ENCODE data around the gene BRD2. TPM values are rescaled to one million over a fixed set of nuclear protein-coding genes. Genes with fewer than 3 reads are reported as not detected.

The BRD2 gene
- total RNA-seq, 2 donors from 2014 or later, result 56.9 to 91.1 TPM

DNA sequence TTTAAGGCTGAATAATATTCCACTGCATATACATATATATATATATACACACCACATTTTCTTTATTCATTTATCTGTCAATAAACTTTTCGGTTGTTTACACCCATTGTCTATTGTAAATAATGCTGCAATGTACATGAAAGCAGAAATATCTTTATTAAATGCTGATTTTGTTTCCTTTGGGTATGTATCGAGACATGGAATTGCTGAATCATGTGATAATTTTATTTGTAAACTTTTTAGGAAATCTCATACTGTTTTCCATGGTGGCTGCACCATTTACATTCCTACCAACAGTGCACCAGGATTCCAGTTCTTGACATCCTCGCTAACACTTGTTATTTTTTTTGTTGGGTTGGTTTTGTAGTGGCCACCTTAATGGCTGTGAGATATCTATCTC, 55.1 kb downstream of the BRD2 start:
- Histone ChIP-seq H3K27ac (no peak overlapping the region), H3K36me3 (no peaks in the 10 kb centered on the region)

DNA sequence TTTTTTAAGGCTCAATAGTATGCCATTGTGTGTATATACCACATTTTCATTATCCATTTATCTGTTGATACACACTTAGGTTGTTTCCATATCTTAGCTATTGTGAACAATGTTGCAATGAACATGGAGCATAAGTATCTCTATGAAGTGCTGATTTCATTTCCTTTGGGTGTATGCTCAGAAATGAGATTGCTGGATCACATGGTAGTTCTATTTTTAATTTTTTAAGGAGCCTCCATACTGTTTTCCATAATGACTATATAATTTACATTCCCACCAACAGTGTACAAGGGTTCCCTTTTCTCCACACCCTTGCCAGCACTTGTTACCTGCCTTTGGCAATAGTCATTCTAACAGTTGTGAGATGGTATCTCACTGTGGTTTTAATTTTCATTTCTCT, 56.1 kb downstream of the BRD2 start:
- TF ChIP-seq, protein P1, sequence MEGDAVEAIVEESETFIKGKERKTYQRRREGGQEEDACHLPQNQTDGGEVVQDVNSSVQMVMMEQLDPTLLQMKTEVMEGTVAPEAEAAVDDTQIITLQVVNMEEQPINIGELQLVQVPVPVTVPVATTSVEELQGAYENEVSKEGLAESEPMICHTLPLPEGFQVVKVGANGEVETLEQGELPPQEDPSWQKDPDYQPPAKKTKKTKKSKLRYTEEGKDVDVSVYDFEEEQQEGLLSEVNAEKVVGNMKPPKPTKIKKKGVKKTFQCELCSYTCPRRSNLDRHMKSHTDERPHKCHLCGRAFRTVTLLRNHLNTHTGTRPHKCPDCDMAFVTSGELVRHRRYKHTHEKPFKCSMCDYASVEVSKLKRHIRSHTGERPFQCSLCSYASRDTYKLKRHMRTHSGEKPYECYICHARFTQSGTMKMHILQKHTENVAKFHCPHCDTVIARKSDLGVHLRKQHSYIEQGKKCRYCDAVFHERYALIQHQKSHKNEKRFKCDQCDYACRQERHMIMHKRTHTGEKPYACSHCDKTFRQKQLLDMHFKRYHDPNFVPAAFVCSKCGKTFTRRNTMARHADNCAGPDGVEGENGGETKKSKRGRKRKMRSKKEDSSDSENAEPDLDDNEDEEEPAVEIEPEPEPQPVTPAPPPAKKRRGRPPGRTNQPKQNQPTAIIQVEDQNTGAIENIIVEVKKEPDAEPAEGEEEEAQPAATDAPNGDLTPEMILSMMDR (IDR thresholded peaks at IDR 0.05), result no peak
- H3K36me3 ChIP-seq, result no peaks in the 10 kb centered on the region

More for the DNA sequence above, 55.1 kb downstream of the BRD2 start:
- DNase-seq (ENCODE audit: low spot score), result no peak
- peaks cover 0 to 17% of the 10 kb centered on the region in 2 donors for H3K4me1 ChIP-seq
- no peak overlapping the region for H3K4me3 ChIP-seq
- H3K27me3 ChIP-seq, result no peaks in the 10 kb centered on the region
- no peaks in the 10 kb centered on the region for H3K9me3 ChIP-seq
- TF ChIP-seq, protein P1 (IDR thresholded peaks at IDR 0.05), result no peak

DNA sequence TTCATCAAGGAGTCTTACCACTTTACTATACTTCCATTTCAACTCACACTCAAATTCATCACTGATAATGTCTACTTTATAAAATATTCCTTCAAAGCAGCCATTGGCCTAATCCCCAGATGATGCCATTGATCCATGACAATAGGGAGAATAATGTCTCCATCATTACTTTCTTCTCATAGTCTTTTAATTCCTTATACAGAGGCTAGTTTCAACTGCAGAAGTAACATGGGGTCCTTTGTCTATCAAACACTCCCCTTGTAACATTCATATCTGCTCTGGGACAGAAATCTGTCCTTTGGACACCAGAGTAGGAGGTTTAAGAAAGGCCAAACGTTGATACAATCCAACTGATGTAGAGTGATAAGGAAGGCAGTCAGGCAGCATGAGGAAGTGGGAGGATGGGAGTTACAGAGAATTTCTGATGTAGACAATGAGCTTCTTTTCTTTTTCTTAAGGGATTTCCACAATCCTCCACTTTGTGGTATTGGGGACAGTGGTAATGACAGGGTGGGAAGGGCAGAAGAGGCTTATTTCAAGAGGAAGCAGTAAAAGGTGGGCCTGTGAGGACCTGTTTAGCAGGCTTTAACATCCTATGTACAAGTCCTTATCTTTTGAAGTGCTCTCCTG, 59.9 kb downstream of the BRD2 start:
- Histone ChIP-seq H3K36me3 (no peaks in the 10 kb centered on the region), H3K27ac (peak overlapping the region; percentile 15 to 50), H3K4me3 (no peak overlapping the region), H3K27me3 (no peaks in the 10 kb centered on the region), H3K4me1 (peaks cover 0 to 7% of the 10 kb centered on the region in 2 donors), H3K9me3 (no peaks in the 10 kb centered on the region)
- TF ChIP-seq, protein P1 (IDR thresholded peaks at IDR 0.05), result no peak
- DNase-seq (ENCODE audit: low spot score), result no peak

More for the DNA sequence above, 56.1 kb downstream of the BRD2 start:
- no peak for DNase-seq (ENCODE audit: low spot score)
- Histone ChIP-seq H3K27ac (no peak overlapping the region), H3K9me3 (no peaks in the 10 kb centered on the region), H3K27me3 (no peaks in the 10 kb centered on the region), H3K4me1 (peaks cover 0 to 10% of the 10 kb centered on the region in 2 donors), H3K4me3 (no peak overlapping the region)

DNA sequence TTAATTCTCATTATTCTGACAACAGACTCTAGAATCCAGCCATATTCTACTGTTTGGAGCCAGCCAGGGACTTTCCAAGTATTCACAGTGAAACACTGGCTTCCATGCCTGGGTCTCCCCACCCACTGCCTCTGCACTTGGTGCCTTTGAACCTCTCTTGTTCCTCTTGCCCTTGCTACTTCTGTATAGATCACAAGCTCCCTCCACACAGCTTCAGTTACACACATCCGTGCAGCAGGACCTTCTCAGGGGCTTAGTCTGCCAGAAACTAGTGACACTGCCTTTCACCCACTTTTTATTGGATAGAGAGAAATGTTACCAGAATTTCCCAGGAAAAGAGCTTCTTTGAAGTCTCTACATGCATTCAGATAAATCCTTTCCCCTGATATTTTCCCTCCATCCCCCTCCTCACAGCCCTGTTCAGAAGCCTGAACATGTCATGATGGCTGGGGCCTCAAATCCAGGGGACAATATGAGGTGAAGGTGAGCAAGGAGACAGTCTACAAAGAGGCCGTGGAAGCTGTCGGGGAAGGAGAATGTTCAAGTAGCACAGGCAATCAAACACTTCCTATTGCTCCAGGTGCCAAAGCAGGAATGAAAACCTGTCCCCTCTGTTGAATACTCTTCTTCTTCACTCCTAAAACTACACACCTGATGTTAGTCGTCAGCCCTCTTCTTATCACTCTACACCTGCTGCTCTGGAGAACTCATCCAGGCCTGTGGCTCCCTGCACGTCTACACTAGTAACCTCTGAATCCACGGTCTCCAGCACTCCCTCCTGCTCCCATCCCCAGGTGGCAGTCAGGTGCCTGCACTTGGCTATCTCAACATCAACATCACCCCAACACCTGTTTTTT, 61.2 kb downstream of the BRD2 start:
- no peaks in the 10 kb centered on the region for H3K36me3 ChIP-seq
- H3K4me3 ChIP-seq, result no peak overlapping the region
- TF ChIP-seq, protein P1 (IDR thresholded peaks at IDR 0.05), result no peak
- peaks cover 0 to 3% of the 10 kb centered on the region in 2 donors for H3K9me3 ChIP-seq
- H3K27ac ChIP-seq, result peak overlapping the region; percentile 50 to 61
- no peaks in the 10 kb centered on the region for H3K27me3 ChIP-seq
- H3K4me1 ChIP-seq, result peaks cover 0 to 7% of the 10 kb centered on the region in 2 donors
- no peak for DNase-seq (ENCODE audit: low spot score)

DNA sequence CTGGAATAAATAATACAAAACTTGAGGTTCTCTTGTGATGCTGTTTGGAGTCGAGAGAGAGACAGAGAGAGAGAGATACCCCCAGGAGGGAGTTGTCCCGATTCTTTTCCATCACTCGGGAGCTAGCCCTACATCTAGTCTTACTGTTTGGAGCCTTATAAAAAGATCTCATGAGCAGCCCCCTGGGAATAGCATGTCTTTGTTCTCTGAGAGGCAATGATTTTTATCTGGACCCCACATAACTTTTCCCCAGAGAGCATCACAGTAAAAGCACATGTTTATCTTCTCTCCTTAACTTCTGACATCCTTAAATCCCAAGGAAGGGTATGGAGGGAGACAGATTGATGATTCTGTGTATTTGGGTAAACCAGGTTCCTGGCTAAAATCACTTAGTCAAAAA, 61.9 kb downstream of the BRD2 start:
- no peaks in the 10 kb centered on the region for H3K27me3 ChIP-seq
- H3K4me1 ChIP-seq, result peaks cover 0 to 7% of the 10 kb centered on the region in 2 donors
- TF ChIP-seq, protein P1 (IDR thresholded peaks at IDR 0.05), result no peak
- no peak overlapping the region for H3K4me3 ChIP-seq
- H3K27ac ChIP-seq, result peak overlapping the region; percentile 14 to 61
- peaks cover 0 to 9% of the 10 kb centered on the region in 2 donors for H3K9me3 ChIP-seq
- H3K36me3 ChIP-seq, result no peaks in the 10 kb centered on the region
- no peak for DNase-seq (ENCODE audit: low spot score)

Other genes with a start within 250 kb of the BRD2 start
- gene HLA-DQA2, start 227.2 kb upstream of the BRD2 start, total RNA-seq, result under 1 TPM in 1 of 2 donors, not detected in 1; 0.75 TPM
- 1 to 10 TPM in 1 of 2 donors, not detected in 1; 1.3 TPM for gene HLA-DQB2, start 205.1 kb upstream of the BRD2 start, total RNA-seq
- not detected for gene HLA-DOB, start 151.6 kb upstream of the BRD2 start, total RNA-seq
- gene TAP2, start 129.9 kb upstream of the BRD2 start, total RNA-seq, result 1 to 10 TPM; 3.4 to 6.3 TPM
- 10 to 100 TPM; 15.4 to 29.2 TPM for gene PSMB8, start 124.5 kb upstream of the BRD2 start, total RNA-seq
- 10 to 100 TPM; 11.9 to 26.5 TPM for gene TAP1, start 114.9 kb upstream of the BRD2 start, total RNA-seq
- 10 to 100 TPM; 10.9 to 17.6 TPM for gene PSMB9, start 114.4 kb upstream of the BRD2 start, total RNA-seq
- 10 to 100 TPM in 1 of 2 donors, 1 to 10 TPM in 1; 3.6 to 12.9 TPM for gene HLA-DMB, start 27.6 kb upstream of the BRD2 start, total RNA-seq
- gene HLA-DMA, start 15.5 kb upstream of the BRD2 start, total RNA-seq, result 10 to 100 TPM in 1 of 2 donors, 1 to 10 TPM in 1; 9.2 to 15.4 TPM
- 10 to 100 TPM in 1 of 2 donors, 1 to 10 TPM in 1; 2.6 to 15.6 TPM for gene HLA-DOA, start 41.0 kb downstream of the BRD2 start, total RNA-seq
- 10 to 100 TPM; 13.1 to 60.5 TPM for gene HLA-DPA1, start 105.1 kb downstream of the BRD2 start, total RNA-seq
- 10 to 100 TPM; 22.0 to 76.7 TPM for gene HLA-DPB1, start 107.4 kb downstream of the BRD2 start, total RNA-seq
- gene COL11A2, start 223.9 kb downstream of the BRD2 start, total RNA-seq, result 1 to 10 TPM in 1 of 2 donors, under 1 TPM in 1; 0.63 to 1.5 TPM
- 10 to 100 TPM; 17.1 to 17.4 TPM for gene RXRB, start 232.1 kb downstream of the BRD2 start, total RNA-seq
- 10 to 100 TPM; 67.0 to 70.0 TPM for gene SLC39A7, start 232.3 kb downstream of the BRD2 start, total RNA-seq
- 10 to 100 TPM; 10.3 to 31.4 TPM for gene HSD17B8, start 236.1 kb downstream of the BRD2 start, total RNA-seq
- gene RING1, start 239.9 kb downstream of the BRD2 start, total RNA-seq, result 10 to 100 TPM in 1 of 2 donors, 1 to 10 TPM in 1; 7.5 to 13.9 TPM